GM13977 (cell line): ENCODE results near the gene SELENOK.
A peak's percentile ranks its signal among the peaks of the same experiment; 100 is the strongest.

Experiments
- DNase-seq: peaks from one replicate; pipeline ENCODE4 v3.0.0; 2012; ENCODE audit warnings: low spot score
- in situ Hi-C: fragments of 300-500 bp; cut with MboI; formaldehyde crosslinking; loops from one replicate; pipeline ENCODE4 v1.12.0; 2022; ENCODE audit warnings: low sequenced_read_pairs, low pct_unique_long_range_greater_than_20kb, mixed read lengths, inconsistent platforms; ENCODE audit not compliant: unreplicated experiment
- TF ChIP-seq, protein P1 (sequence below): IDR thresholded peaks from 2 replicates; pipeline ENCODE4 v1.5.1; 2012; ENCODE audit warnings: mild to moderate bottlenecking, control low read depth; ENCODE audit not compliant: insufficient read depth; ENCODE audit errors: extremely low read depth, missing control alignments

The SELENOK gene

GRCh38 chr3:53891497-53892285, at the start of gene SELENOK:
Gene SELENOK (minus strand): TSS chr3:53891859.
- peak; percentile 91 for DNase-seq
- TF ChIP-seq, protein P1, sequence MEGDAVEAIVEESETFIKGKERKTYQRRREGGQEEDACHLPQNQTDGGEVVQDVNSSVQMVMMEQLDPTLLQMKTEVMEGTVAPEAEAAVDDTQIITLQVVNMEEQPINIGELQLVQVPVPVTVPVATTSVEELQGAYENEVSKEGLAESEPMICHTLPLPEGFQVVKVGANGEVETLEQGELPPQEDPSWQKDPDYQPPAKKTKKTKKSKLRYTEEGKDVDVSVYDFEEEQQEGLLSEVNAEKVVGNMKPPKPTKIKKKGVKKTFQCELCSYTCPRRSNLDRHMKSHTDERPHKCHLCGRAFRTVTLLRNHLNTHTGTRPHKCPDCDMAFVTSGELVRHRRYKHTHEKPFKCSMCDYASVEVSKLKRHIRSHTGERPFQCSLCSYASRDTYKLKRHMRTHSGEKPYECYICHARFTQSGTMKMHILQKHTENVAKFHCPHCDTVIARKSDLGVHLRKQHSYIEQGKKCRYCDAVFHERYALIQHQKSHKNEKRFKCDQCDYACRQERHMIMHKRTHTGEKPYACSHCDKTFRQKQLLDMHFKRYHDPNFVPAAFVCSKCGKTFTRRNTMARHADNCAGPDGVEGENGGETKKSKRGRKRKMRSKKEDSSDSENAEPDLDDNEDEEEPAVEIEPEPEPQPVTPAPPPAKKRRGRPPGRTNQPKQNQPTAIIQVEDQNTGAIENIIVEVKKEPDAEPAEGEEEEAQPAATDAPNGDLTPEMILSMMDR = no peak
- in situ Hi-C loops = no loop called here

- in situ Hi-C loops = no loop called here
- TF ChIP-seq, protein P1 = no peak
- no peak for DNase-seq
These were observed 49.5 kb upstream of the SELENOK start for GRCh38 chr3:53941184-53941583.

DNA sequence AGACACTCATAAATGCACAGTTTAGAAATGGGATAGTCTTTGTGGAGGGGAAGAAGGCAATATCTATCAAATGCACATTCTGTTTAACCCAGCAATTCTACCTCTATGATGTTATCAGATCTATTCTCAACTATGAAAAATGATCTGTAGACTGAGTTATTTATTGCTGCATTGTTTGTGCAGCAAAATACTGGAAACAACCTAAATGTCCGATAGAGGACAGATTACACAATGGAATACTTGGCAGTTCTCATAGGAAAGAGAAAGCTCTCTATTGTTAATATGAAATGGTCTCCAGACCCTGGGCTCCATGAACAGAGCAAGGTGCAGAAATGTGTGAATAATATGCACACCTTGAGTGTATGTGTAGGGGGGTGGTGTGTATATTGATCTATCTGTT, 49.0 kb upstream of the SELENOK start:
- TF ChIP-seq, protein P1 = no peak
- in situ Hi-C loops = no loop called here
- no peak for DNase-seq

- no peak for DNase-seq
- TF ChIP-seq, protein P1 = no peak
- in situ Hi-C loops = no loop called here
These were observed 48.2 kb upstream of the SELENOK start for GRCh38 chr3:53939813-53940212.

GRCh38 chr3:53939086-53939582, 47.5 kb upstream of the SELENOK start:
- TF ChIP-seq, protein P1 = no peak
- DNase-seq = no peak
- in situ Hi-C loops = no loop called here

DNA sequence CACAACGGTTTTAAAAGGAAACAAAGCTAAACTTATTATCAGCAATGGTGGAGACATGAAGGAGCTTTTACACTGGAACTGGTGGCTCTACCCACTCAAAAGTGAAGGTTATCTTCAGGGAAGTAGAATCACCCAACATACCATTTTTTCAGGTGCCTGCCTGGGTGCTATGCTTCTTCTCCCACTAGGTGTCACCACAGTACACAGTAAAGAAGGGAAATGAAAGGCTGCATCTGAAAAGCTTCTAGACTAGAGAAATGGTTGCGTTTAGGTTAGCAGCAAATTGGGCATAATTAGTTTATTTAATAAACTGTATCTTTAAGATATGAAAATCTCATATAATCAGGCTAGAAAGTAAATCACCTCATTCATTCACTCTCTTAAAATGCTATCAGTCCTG, 47.0 kb upstream of the SELENOK start:
- in situ Hi-C loops = no loop called here
- TF ChIP-seq, protein P1 = peak; percentile 87
- DNase-seq = peak; percentile 61
